ENCODE measurements around the gene ZBTB7B. TPM values are rescaled to one million over a fixed set of nuclear protein-coding genes. Genes with fewer than 3 reads are reported as not detected.

Gene ZBTB7B
- total and polyA plus RNA-seq, 9 of the 15 experiments (the other 6 are each of a cell fraction or from before 2014, with no cell fraction given) = 0.04 to 46.5 (median 15.2) TPM

DNA sequence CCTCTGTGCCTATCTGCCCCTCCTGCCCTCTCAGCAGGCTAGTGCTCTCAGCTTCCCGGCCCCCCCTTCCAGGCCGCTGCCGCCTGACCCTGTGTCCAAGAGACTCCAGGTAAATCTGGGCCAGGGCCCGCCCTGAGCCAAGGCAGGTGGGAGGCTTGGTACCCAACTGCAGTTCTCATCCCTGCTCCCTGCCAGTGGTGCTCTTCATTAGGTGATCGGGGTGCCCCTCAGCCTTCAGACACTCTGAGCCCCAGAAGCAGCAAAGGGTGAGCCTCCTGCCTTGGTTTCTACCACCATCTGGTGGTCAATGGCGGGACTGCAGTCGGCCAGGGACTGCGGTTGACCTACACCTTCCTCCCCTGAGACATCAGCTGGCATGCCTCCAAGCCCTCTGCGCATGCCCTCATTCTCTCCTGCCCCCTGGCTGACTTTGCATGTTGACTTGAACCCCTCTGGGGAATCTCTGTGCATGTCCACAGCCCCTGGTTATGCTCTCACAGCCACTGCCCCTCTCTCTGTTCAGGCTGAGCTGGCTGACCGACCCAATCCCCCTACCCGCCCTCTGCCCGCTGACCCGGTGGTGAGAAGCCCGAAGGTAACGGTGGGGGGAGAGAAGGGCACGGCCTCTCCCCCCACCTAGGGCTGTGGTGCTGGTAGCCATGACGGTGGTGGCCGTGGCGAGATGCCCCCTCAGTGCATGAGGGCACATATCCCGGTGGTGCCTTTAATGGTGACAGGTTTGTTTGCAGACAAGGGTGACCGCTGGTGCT is 59.0 kb downstream of the ZBTB7B start (continued):
- peak in 1 of 2 experiments; percentile 40; a peak in 1 of 4 replicates for TF ChIP-seq SRF (CRISPR knock-in tag; IDR thresholded peaks at IDR 0.05)
- TF ChIP-seq POLR2G (IDR thresholded peaks at IDR 0.05; ENCODE audit: low read depth, low read length) = peak; percentile 47; the same call in 1 of the 2 replicates
- TF ChIP-seq SMARCE1 (IDR thresholded peaks at IDR 0.05) = no peak
- no peak for TF ChIP-seq HEY1 (CRISPR knock-in tag; IDR thresholded peaks at IDR 0.05; ENCODE audit: borderline replicate concordance)
- TF ChIP-seq PATZ1 (CRISPR knock-in tag; IDR thresholded peaks at IDR 0.05; ENCODE audit: borderline replicate concordance) = no peak
- peak; percentile 96 for TF ChIP-seq SMC3 (conservative IDR thresholded peaks at IDR 0.05; ENCODE audit: insufficient read depth, low read depth, low read length)
- no peak for TF ChIP-seq ZNF146 (CRISPR knock-in tag; IDR thresholded peaks at IDR 0.05; ENCODE audit: unreplicated experiment)
- TF ChIP-seq STAT6 (CRISPR knock-in tag; IDR thresholded peaks at IDR 0.05) = peak; percentile 39; the same call in 1 of the 2 replicates
- TF ChIP-seq GABPA (tag; conservative IDR thresholded peaks at IDR 0.05; ENCODE audit: low read depth) = no peak
- peak in 1 of 2 experiments; percentile 64; a peak in 1 of 4 replicates for TF ChIP-seq RCOR1 (IDR thresholded peaks at IDR 0.05; ENCODE audit: borderline replicate concordance in 1 of 2, low read depth in 2 of 2, low read length in 2 of 2)
- TF ChIP-seq, protein P1, sequence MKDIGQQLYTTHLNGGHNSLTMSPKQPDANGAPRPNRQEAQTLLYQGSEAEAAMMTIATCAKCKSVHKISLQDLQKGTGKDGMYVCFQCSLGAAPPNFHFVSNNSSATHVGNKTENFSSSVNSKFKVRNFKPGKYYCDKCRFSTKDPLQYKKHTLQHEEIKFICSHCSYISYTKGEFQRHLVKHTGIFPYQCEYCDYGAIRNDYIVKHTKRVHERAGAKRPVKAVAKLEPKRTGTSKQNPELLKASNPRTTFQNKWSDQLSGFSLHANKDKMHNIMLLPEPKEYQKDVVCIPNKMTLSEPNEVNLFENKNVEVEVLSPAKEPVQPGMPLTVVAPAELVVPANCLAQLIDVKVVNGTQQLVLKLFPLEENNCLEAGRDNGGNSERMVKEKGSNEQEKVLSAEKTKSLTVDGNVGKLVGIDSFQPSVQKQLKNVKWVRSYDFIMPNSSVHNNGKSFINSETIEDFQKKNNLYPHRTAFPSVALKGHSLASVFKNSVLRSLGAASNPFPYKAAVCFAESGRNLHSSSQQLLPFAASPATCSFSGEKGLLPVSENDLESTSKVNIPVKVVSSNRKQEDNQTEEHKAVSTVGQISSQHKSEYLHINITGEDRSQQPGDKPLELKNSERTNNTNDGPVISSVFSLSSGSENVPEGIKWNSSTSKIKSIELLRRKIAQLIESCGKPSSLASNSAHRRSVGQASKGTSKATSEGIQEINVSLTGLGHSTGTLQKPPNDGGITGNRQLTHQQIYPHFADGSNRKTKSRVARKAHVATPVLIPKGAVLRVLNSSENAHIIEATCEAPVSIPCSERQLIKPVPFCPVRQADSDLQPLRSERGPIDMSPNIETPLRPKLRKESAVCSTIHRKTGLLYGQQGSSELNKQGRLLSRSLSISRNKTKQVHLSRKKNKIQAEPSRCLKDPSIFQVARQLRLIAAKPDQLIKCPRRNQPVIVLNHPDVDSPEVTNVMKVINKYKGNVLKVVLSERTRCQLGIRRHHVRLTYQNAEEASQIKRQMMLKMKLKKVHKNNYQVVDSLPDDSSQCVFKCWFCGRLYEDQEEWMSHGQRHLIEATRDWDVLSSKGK (CRISPR knock-in tag; IDR thresholded peaks at IDR 0.05) = no peak
- TF ChIP-seq RBM25 (IDR thresholded peaks at IDR 0.05; ENCODE audit: low read depth, low read length, severe bottlenecking) = no peak
- TF ChIP-seq, protein P2, sequence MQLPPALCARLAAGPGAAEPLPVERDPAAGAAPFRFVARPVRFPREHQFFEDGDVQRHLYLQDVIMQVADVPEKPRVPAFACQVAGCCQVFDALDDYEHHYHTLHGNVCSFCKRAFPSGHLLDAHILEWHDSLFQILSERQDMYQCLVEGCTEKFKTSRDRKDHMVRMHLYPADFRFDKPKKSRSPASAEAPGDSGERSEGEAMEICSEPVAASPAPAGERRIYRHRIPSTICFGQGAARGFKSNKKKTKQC (CRISPR knock-in tag; IDR thresholded peaks at IDR 0.05) = 0 out of 2 replicates have a peak, but pooled peaks have one; percentile 29
- no peak for TF ChIP-seq POLR3G (IDR thresholded peaks at IDR 0.05; ENCODE audit: extremely low read depth, insufficient read length, insufficient replicate concordance)
- peak in 1 of 2 experiments; percentile 51; a peak in 1 of 4 replicates for TF ChIP-seq TEAD1 (CRISPR knock-in tag; IDR thresholded peaks at IDR 0.05)
- no peak for TF ChIP-seq CBFA2T3 (IDR thresholded peaks at IDR 0.05)
- TF ChIP-seq HSF4 (CRISPR knock-in tag; IDR thresholded peaks at IDR 0.05; ENCODE audit: borderline replicate concordance) = no peak

Data from K562 (cell line).